Measurements from ENCODE around the gene BCS1L.
"Not testable (repeated sequence)": the region's sequence is repeated elsewhere in the genome, so short reads cannot be mapped to it uniquely, and the experiment has no call there.

Gene BCS1L

GRCh38 chr2:218662377-218662776 lies 2.9 kb downstream of the BCS1L start:
- no peak for DNase-seq

DNA sequence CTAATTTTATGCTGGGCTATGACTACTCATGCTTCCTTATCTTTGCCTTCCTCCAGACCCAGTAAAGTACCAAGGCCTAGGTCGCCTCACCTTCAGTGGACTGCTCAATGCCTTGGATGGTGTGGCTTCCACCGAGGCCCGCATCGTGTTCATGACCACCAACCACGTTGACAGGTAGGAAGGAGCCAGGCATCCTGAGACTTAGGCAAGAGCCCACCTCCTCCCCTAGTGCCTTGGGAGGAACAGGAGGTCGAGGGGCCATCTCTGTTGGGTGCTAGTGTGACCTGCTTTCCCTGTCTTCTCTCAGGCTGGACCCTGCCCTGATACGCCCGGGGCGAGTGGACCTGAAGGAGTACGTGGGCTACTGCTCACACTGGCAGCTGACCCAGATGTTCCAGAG lies 3.3 kb downstream of the BCS1L start:
- DNase-seq: no peak

- no peak for DNase-seq
Observed at GRCh38 chr2:218663901-218664300, 4.4 kb downstream of the BCS1L start.

DNA sequence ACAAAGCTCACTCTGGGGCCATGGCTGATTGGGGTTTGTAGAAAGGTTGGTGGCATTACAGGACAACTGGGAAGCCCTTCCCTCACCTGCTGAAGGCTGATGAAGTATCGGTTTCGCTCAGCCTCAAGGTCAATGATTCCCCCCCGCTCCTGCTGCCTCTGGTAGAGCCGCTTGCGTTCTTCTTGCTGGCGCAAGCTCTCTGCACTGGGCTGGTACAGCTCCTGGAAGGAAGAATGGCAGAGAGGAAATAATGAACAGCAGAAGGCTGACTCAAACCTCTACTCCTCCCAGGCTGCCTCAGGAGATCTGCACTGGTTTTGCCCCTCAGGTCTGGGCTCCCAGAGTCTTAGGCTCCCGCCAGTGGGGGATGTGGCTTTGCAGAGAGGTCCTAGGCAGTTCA lies 5.2 kb downstream of the BCS1L start:
- no peak for DNase-seq

DNA sequence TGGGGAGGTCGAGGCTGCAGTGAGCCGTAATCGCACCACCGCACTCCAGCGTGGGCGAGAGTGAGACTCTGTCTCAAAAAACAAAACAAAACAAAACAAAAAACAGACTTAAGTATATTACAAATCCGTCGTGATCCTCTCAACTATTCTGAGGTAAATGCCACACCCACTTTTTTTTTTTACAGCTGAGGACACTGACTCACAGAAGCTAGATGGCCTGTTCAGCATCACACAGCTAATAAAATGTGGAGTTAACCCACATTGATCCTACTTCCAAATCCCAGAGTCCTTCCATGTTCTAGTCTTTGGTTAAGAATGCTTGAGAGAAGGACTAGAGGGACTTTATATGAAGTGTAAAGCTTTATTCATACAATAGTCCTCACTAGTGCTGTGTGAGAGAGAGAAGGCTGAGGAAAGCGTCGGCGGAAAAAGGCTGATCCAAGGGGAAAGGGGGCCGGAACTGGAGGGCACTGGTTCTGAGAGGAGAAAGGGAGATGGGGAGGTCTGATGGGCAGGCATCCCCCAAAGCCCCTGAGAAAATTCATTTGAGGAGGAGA lies 11.7 kb downstream of the BCS1L start:
- DNase-seq: no peak

DNA sequence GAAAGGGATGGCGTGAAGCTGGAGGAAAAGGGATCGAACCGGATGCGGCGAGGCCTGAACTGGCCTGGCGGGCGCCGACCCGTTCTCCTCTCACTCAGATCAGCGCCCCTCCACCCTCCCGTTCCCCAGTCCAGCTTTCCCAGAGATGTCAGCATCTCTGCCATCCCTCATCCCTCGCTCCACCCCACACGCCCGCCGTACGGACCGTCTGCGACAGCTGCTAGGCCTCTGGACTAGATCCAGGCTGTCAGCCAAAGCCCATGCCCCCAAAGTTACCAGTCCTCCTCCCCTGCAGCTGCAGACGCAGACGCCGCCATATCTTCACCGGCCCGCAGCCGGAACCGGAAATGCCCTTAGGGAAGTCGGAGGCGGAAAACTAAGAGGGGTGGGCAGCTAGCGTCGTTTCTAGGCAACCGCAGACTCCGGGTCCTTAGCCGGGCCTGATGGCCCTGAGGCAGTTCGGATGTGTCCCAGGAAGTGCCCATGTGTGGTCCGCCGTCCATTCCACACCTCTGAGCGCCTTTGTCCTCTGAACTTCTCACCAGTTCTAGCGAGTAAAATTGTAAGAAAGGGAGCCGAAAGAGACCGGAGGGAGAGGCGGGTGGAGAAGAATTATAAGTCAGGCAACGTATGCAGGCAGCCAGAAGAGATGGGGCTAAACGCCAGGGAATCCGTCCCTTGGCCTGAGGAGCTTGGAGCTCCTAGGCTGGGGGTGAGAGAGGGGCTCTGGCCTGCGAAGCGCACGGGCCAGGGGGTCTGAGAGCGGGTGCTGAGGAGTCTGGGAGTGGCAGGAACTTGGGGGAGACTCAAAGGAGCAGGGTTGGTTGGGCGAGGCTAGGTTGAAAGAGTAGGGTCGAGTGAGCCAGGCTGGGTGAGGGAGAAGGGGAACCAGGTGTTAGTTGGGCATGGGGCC lies 12.4 kb downstream of the BCS1L start, which contains the start of the genes RNF25 and STK36:
Gene RNF25, minus strand, starts transcription at position 349 of the 913 bp plus-strand sequence. Its CDS starts 32 bp downstream, at position 317.
Gene STK36, plus strand, starts transcription at position 433 of the 913 bp plus-strand sequence. CDS start 744 bp downstream, outside the sequence.
- peak; percentile 89 for DNase-seq

DNA sequence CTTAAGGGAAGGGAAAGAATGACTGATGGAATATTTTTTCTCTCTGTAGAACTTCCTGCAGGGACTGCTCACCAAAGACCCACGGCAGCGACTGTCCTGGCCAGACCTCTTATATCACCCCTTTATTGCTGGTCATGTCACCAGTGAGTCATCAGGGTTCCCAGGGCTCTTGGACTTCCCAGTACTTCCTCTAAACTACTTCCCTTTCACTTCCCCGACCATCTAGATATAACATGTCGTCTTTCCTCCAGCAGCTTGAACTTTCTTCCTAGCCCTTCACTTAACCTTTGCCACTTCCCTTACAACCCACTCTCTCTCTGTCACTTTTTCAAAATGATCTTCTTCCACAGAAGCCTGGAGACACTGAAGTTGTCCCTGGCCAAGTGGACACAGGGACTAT lies 19.6 kb downstream of the BCS1L start:
- no peak for DNase-seq

DNA sequence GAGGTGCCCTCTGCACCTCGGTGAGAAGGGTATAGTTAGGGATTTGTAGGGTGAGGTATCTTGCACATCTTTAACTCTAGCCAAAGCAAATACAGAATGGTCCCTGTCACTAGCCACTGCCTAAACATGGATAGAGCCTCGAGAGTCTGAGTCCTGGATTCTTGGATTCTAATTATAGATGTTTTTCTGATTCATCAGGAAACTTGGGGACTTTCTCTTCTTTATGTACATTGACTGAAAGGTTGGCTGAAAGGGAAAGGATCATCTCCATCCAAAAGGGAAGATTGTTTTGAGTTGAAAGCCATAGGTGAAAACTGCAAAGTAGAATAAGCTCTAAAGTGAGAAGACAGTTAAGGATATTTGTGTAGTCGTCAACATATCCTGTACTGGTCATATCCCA lies 20.6 kb downstream of the BCS1L start:
- no peak for DNase-seq

- not testable (repeated sequence) for DNase-seq
Observed at GRCh38 chr2:218687400-218688060, 28.0 kb downstream of the BCS1L start.

GRCh38 chr2:218691234-218691633 lies 31.8 kb downstream of the BCS1L start:
- DNase-seq: no peak

DNA sequence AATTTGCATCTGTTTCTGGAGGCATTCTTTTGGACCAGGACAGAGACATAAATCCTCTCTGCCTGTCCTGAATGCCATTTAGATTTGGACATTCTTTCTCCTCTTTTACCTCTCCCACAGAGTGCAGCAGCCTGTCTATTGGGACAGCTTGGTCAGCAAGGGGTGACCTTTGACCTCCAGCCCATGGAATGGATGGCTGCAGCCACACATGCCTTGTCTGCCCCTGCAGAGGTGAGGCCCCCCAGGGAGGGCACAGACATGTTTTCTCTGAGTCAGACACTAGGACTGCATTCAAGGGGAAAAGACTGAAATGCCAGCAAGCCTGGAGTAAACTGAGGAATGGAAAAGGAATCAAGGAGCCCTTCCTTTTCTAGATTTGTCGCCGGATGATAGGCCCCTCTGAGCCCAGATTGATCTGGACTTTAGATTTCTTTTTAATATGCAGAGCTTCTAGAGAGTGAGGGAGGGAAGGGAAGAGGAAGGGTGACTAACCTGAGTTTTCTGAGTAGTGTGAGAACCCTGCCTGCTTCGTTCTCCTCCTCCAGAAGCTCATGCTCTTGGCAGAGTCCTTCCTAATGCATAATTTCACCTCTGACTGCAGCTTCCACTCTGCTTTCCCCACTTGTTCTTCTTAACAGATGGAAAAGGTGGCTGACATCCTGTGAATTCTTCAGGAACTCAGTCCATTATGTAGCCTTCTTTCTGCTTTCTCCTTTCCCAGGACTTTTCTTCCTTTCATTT lies 35.1 kb downstream of the BCS1L start:
- no peak for DNase-seq

DNA sequence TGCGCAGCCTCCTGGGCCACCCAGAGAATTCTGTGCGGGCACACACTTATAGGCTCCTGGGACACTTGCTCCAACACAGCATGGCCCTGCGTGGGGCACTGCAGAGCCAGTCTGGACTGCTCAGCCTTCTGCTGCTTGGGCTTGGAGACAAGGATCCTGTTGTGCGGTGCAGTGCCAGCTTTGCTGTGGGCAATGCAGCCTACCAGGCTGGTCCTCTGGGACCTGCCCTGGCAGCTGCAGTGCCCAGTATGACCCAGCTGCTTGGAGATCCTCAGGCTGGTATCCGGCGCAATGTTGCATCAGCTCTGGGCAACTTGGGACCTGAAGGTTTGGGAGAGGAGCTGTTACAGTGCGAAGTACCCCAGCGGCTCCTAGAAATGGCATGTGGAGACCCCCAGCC lies 39.4 kb downstream of the BCS1L start:
- DNase-seq: no peak

- no peak for DNase-seq
Observed at GRCh38 chr2:218701806-218702205, 42.3 kb downstream of the BCS1L start.

DNA sequence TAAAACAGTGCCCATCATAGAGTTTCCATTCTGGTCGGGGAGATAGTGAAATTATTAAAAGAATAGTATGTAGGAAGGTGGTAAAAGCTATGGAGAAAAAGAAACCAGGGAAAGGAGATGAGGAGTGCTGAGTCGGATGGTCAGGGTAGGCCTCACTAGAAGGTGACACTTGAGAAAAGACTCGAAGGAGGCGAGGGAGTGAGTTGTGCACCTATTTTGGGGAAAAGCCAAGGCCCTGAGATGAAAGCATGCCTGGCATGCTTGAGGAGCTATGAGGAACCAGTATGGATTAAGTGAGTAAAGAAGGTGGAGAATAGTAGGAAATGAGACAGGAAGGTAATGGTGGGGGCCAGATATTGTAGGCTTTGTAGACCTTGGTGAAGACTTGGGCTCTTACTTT lies 43.9 kb downstream of the BCS1L start:
- DNase-seq: no peak

DNA sequence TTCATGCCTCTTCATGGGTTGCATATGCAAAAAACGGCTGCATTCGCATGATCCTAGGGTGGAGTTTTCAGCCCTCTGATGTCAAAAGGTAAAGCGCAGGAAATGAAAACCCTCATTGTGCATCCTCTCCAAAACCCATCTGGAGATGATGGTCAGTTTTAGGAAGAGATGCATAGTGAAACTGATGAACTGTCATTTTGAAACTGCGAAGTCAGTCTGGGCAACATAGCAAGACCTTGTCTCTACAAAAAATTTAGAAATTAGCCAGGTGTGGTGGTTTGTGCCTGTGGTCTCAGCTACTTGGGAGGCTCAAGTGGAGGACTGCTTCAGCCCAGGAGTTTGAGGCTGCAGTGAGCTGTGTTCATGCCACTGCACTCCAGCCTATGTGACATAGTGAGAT lies 48.6 kb downstream of the BCS1L start:
- no peak for DNase-seq

DNA sequence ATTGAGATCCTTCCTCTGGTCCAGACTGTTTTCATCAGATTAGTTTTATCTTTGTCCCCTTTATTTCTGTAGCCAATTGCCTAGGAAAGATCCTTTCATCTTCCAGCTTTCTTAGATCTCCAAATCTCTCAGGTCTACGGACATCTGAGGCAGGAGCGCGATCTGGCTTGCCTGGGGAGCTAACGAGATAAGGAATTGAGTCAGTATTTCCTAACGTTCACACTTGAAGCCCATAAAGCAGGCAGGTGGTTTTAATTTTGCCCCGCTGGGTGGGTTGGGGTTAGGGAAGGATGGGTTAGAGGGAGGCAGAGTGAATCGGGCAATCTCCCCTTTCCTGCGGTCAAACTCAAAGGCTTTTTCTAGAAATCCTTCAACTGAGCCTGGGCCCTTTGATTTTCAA lies 50.4 kb downstream of the BCS1L start:
- no peak for DNase-seq

GRCh38 chr2:218710334-218710686 lies 50.8 kb downstream of the BCS1L start:
- DNase-seq: no peak

GRCh38 chr2:218710687-218711549 lies 51.4 kb downstream of the BCS1L start, which contains the start of gene TTLL4:
TTLL4 (plus strand) TSS chr2:218710835; CDS start chr2:218737677, 26,842 bp downstream.
- peak; percentile 98 for DNase-seq

DNA sequence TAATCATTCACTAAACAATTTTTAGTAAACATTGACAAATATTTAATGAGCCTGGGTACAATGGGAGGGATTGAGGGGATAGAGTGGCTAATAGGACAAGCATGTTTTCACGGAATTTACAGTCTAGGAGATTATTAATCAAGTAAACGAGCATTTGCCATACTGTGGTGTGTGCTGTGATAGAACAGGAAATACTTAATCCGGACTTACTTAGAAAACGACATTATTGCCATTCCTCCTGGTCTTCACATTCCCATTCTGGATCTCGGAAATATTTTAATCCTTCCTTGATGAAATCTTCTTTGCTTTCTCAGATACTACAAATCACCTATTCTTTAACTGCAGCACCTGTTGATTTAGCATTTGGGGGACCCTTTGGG lies 52.1 kb downstream of the BCS1L start:
- DNase-seq: no peak

Measured in activated CD8-positive, alpha-beta memory T cell treated with anti-CD3 and anti-CD28 coated beads for 24 hours (primary cell).